ENCODE results near the gene KRT40.

GRCh38 chr17:40961591-40961990 lies 22.5 kb downstream of the KRT40 start:
- TF ChIP-seq CTCF (conservative IDR thresholded peaks at IDR 0.05; ENCODE audit: low read length), result no peak
- no peak for TF ChIP-seq EZH2phosphoT487 (IDR thresholded peaks at IDR 0.05; ENCODE audit: borderline replicate concordance)

Measured in Loucy (cell line).